OCI-LY3 (cell line): ENCODE results near the gene SCPEP1.

Experiments used
- H2AFZ ChIP-seq: fragments of 200-600, 300-600 bp; shearing (Covaris generic); 2 replicates; pipeline ENCODE4 v1.6.0; 2014; ENCODE audit warnings: antibody characterized with exemption, low read depth, low read length
- H3K27ac ChIP-seq: fragments of 200-600, 300-600 bp; sonication (generic); 2 replicates; pipeline ENCODE4 v1.5.1; 2014; ENCODE audit warnings: mild to moderate bottlenecking, low read length, moderate library complexity, mixed read lengths
- H3K27me3 ChIP-seq: fragments of 200-600, 300-600 bp; sonication (generic); 2 replicates; pipeline ENCODE4 v1.6.1; 2014; ENCODE audit warnings: low read depth, low read length, mixed read lengths
- H3K36me3 ChIP-seq: fragments of 200-600, 300-600 bp; sonication (generic); replicated peaks from 2 replicates; pipeline ENCODE3; 2014; ENCODE audit warnings: low read depth, low read length, mixed read lengths
- H3K4me1 ChIP-seq: fragments of 300-600, 200-600 bp; sonication (generic); 2 replicates; pipeline ENCODE4 v1.6.1; 2014; ENCODE audit warnings: low read length, mixed read lengths
- H3K4me2 ChIP-seq: fragments of 200-600, 300-600 bp; sonication (generic); 2 replicates; pipeline ENCODE4 v1.6.1; 2014; ENCODE audit warnings: low read length, mixed read lengths
- H3K4me3 ChIP-seq: fragments of 300-600, 200-600 bp; sonication (generic); 2 replicates; pipeline ENCODE4 v1.5.1; 2014; ENCODE audit warnings: antibody characterized with exemption, mild to moderate bottlenecking, low read length, moderate library complexity
- H3K79me2 ChIP-seq: fragments of 300-600, 200-600 bp; shearing (Covaris generic); 2 replicates; pipeline ENCODE4 v1.6.1; 2014; ENCODE audit warnings: mild to moderate bottlenecking, low read length, mixed read lengths
- H3K9ac ChIP-seq: fragments of 300-600, 200-600 bp; shearing (Covaris generic); 2 replicates; pipeline ENCODE4 v1.6.0; 2014; ENCODE audit warnings: mild to moderate bottlenecking, low read length, moderate library complexity
- H3K9me3 ChIP-seq: fragments of 200-600, 300-600 bp; shearing (Covaris generic); 2 replicates; pipeline ENCODE4 v1.6.1; 2014; ENCODE audit warnings: low read length, mixed read lengths; ENCODE audit not compliant: insufficient read depth
- H4K20me1 ChIP-seq: fragments of 200-600, 300-600 bp; sonication (generic); 2 replicates; pipeline ENCODE4 v1.6.1; 2016; ENCODE audit warnings: low read length, mixed read lengths; ENCODE audit not compliant: insufficient read depth
- CTCF ChIP-seq: fragments of 200-600, 300-600 bp; sonication (generic); IDR thresholded peaks from 2 replicates; pipeline ENCODE4 v1.5.1; 2014; ENCODE audit warnings: antibody characterized with exemption, low read length, low read depth
- EZH2phosphoT487 ChIP-seq: fragments of 200-600 bp; shearing (Covaris generic); IDR thresholded peaks from 2 replicates; pipeline ENCODE4 v1.6.1; 2018; ENCODE audit warnings: antibody characterized with exemption, mixed run types, low read depth

Gene SCPEP1

GRCh38 chr17:56977673-56978395 is at the start of gene SCPEP1:
Gene SCPEP1 (plus strand): TSS chr17:56978131. CDS start chr17:56978160, 29 bp downstream.
- peak within 1 kb of the TSS; percentile 61 for H3K9ac ChIP-seq
- H4K20me1 ChIP-seq = no peaks in the 10 kb centered on the region
- H2AFZ ChIP-seq = peak within 1 kb of the TSS; percentile 89
- peaks cover 9% of the 10 kb centered on the region for H3K4me1 ChIP-seq
- H3K79me2 ChIP-seq = no peaks in the 10 kb centered on the region
- H3K27ac ChIP-seq = no peak within 1 kb of the TSS
- H3K27me3 ChIP-seq = 0 out of 2 replicates have a peak, but pooled peaks cover 11% of the 10 kb centered on the region
- no peaks in the 10 kb centered on the region for H3K9me3 ChIP-seq
- H3K36me3 ChIP-seq = no peaks in the 10 kb centered on the region
- peak within 1 kb of the TSS; percentile 87 for H3K4me2 ChIP-seq
- no peak; the same call in 1 of the 2 replicates for TF ChIP-seq CTCF
- no peak for TF ChIP-seq EZH2phosphoT487
- peak within 1 kb of the TSS; percentile 87 for H3K4me3 ChIP-seq

GRCh38 chr17:56928586-56928985 is 49.3 kb upstream of the SCPEP1 start:
- Histone ChIP-seq H4K20me1 (no peaks in the 10 kb centered on the region), H3K4me1 (no peaks in the 10 kb centered on the region)

GRCh38 chr17:56929362-56929969 is 48.5 kb upstream of the SCPEP1 start:
- Histone ChIP-seq H3K9ac (no peak overlapping the region), H3K4me2 (no peak overlapping the region), H3K4me1 (no peaks in the 10 kb centered on the region), H3K79me2 (no peaks in the 10 kb centered on the region), H2AFZ (no peak overlapping the region), H3K27me3 (no peaks in the 10 kb centered on the region), H3K36me3 (peaks cover 21% of the 10 kb centered on the region), H4K20me1 (no peaks in the 10 kb centered on the region), H3K9me3 (peaks cover 21% of the 10 kb centered on the region), H3K4me3 (no peak overlapping the region), H3K27ac (no peak overlapping the region)
- no peak for TF ChIP-seq CTCF
- no peak for TF ChIP-seq EZH2phosphoT487

More at GRCh38 chr17:56928586-56928985, 49.3 kb upstream of the SCPEP1 start:
- TF ChIP-seq EZH2phosphoT487 (no peak), CTCF (no peak)
- Histone ChIP-seq H3K79me2 (no peaks in the 10 kb centered on the region), H3K9ac (no peak overlapping the region), H3K27me3 (no peaks in the 10 kb centered on the region), H3K4me2 (no peak overlapping the region), H3K36me3 (peaks cover 13% of the 10 kb centered on the region), H3K9me3 (peaks cover 21% of the 10 kb centered on the region), H3K27ac (no peak overlapping the region), H2AFZ (no peak overlapping the region), H3K4me3 (no peak overlapping the region)

GRCh38 chr17:56930739-56931337 is 47.1 kb upstream of the SCPEP1 start:
- no peak overlapping the region for H3K27ac ChIP-seq
- no peak for TF ChIP-seq EZH2phosphoT487
- no peak for TF ChIP-seq CTCF
- H2AFZ ChIP-seq = no peak overlapping the region
- no peak overlapping the region for H3K9ac ChIP-seq
- H3K4me1 ChIP-seq = no peaks in the 10 kb centered on the region
- H3K79me2 ChIP-seq = no peaks in the 10 kb centered on the region
- H3K4me3 ChIP-seq = no peak overlapping the region
- no peak overlapping the region for H3K4me2 ChIP-seq
- H3K9me3 ChIP-seq = peaks cover 21% of the 10 kb centered on the region
- H3K36me3 ChIP-seq = peaks cover 33% of the 10 kb centered on the region
- H4K20me1 ChIP-seq = no peaks in the 10 kb centered on the region
- H3K27me3 ChIP-seq = no peaks in the 10 kb centered on the region
